ENCODE measurements around the gene LAMC1.

LAMC1 gene

DNA sequence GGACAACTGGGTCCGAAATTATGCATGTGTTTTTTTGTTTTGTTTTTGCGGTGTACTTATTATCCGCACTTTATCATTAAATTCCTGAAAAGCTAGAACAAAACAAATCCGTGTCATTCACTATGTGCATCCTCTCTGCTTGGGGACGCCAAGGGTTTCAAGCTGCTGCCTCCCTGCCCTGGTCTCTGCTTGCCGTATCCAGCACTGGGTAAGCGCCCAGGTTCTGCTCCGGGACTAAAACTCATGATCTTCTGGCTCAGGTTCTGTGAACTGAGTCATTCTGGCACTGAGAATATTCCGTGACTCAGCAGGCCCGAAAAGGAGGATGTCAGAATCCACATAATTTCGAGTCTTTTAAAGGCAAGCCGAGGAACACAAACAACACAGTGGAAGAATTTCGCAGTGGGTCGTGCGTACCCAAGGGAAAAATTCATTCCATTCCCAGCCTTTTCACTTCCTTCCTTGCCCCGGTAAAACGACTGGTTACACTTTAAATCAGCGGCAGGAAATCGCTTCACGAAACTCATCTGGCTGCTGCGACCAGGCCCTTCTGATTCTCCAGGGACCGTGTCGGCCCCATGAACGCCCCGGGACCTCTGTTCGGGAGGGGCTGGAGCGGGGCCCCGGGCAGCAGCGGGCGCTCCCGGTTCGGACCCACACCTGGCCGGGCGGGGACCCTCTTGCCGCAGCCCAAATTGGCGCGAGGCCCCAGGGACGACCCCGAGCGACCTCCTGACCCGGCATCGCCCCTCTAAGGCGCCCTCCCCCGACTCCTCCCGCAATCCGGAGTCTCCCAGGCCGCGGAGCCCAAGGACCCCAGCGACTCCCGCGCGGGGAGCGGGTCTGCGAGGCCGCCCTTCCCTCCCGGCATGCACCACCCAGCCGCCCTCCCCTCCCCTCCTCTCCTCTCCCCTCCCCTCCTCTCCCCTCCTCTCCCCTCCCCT, 746 bp upstream of the LAMC1 start:
- DNase-seq, result peak; percentile 86
- Mint-ChIP-seq H3K27me3 (ENCODE audit: low read depth, poor library complexity) (no peaks in the 10 kb centered on the region), H3K9me3 (no peaks in the 10 kb centered on the region), H3K36me3 (ENCODE audit: low read depth) (no peaks in the 10 kb centered on the region), H3K4me1 (peaks cover 53% of the 10 kb centered on the region), H3K4me3 (peak overlapping the region; percentile 82), H3K27ac (peak overlapping the region; percentile 93)
- TF ChIP-seq, protein P1, sequence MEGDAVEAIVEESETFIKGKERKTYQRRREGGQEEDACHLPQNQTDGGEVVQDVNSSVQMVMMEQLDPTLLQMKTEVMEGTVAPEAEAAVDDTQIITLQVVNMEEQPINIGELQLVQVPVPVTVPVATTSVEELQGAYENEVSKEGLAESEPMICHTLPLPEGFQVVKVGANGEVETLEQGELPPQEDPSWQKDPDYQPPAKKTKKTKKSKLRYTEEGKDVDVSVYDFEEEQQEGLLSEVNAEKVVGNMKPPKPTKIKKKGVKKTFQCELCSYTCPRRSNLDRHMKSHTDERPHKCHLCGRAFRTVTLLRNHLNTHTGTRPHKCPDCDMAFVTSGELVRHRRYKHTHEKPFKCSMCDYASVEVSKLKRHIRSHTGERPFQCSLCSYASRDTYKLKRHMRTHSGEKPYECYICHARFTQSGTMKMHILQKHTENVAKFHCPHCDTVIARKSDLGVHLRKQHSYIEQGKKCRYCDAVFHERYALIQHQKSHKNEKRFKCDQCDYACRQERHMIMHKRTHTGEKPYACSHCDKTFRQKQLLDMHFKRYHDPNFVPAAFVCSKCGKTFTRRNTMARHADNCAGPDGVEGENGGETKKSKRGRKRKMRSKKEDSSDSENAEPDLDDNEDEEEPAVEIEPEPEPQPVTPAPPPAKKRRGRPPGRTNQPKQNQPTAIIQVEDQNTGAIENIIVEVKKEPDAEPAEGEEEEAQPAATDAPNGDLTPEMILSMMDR (IDR thresholded peaks at IDR 0.05), result no peak

GRCh38 chr1:183023601-183024316, 539 bp downstream of the LAMC1 start:
- TF ChIP-seq, protein P1 (IDR thresholded peaks at IDR 0.05), result peak; percentile 31
- peak overlapping the region; percentile 96 for H3K4me3 Mint-ChIP-seq
- peak; percentile 64 for DNase-seq
- H3K27me3 Mint-ChIP-seq (ENCODE audit: low read depth, poor library complexity), result no peaks in the 10 kb centered on the region
- peaks cover 66% of the 10 kb centered on the region for H3K4me1 Mint-ChIP-seq
- peak overlapping the region; percentile 84 for H3K27ac Mint-ChIP-seq
- H3K36me3 Mint-ChIP-seq (ENCODE audit: low read depth), result peaks cover 2% of the 10 kb centered on the region
- no peaks in the 10 kb centered on the region for H3K9me3 Mint-ChIP-seq

- H3K9me3 Mint-ChIP-seq, result no peaks in the 10 kb centered on the region
- peaks cover 73% of the 10 kb centered on the region for H3K4me1 Mint-ChIP-seq
- peaks cover 9% of the 10 kb centered on the region for H3K36me3 Mint-ChIP-seq (ENCODE audit: low read depth)
- no peak for DNase-seq
- H3K4me3 Mint-ChIP-seq, result peak overlapping the region; percentile 96
- no peaks in the 10 kb centered on the region for H3K27me3 Mint-ChIP-seq (ENCODE audit: low read depth, poor library complexity)
- TF ChIP-seq, protein P1 (IDR thresholded peaks at IDR 0.05), result no peak
- peak overlapping the region; percentile 83 for H3K27ac Mint-ChIP-seq
These were observed 1.2 kb downstream of the LAMC1 start for GRCh38 chr1:183024317-183025009.

- Mint-ChIP-seq H3K27me3 (ENCODE audit: low read depth, poor library complexity) (no peaks in the 10 kb centered on the region), H3K9me3 (no peaks in the 10 kb centered on the region), H3K27ac (no peak overlapping the region), H3K36me3 (ENCODE audit: low read depth) (peaks cover 13% of the 10 kb centered on the region), H3K4me3 (peak overlapping the region; percentile 96), H3K4me1 (peaks cover 74% of the 10 kb centered on the region)
- TF ChIP-seq, protein P1 (IDR thresholded peaks at IDR 0.05), result no peak
- DNase-seq, result no peak
These were observed 1.8 kb downstream of the LAMC1 start for GRCh38 chr1:183025010-183025337.

DNA sequence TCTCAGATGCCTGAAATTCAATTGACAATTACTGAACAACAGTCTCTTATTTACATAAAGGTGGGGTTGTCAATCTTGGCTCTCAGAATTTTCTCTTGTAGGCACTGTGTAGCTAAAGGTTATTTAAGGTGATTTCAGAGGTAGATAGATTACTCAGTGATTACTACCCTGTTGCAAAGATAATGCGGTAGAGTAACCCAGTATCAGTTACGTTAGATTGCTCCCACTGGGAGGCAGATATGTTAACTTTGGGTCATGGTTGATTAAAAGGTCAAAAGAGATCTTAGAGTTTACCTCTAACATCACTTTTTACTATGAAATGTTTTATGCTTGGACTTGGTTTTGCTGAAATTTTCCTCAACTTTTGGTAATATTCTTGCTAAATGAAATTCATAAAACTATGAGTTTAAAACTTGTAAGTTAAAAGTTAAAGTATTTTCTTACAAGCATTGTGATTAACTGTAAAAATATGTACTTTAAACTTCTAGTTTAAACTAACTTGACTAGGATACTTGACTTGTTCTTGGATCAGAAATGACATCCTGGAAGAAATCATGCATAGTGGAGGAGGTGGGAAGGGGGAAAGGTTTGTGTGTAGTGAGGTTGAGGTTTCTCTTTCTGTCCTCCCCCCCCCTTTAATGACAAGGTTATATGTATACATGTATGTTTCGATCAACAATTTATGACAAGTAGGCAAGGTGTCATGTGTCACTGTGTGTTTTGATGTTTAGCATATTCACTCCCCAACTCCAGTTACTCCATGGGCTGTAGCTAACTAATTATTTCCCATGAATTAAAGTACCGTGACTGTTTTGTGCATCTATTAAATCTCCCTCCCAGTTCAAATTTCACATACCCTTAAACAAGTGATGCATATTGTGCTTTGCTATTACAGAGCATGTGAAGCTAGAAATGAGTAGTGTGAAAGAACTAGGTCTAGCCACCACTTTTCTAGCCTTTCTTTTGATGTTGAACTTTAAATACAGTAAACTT, 2.9 kb downstream of the LAMC1 start:
- DNase-seq, result no peak
- TF ChIP-seq, protein P1 (IDR thresholded peaks at IDR 0.05), result no peak
- H3K27me3 Mint-ChIP-seq (ENCODE audit: low read depth, poor library complexity), result no peaks in the 10 kb centered on the region
- peak overlapping the region; percentile 47 for H3K27ac Mint-ChIP-seq
- peaks cover 75% of the 10 kb centered on the region for H3K4me1 Mint-ChIP-seq
- peak overlapping the region; percentile 96 for H3K4me3 Mint-ChIP-seq
- H3K9me3 Mint-ChIP-seq, result no peaks in the 10 kb centered on the region
- H3K36me3 Mint-ChIP-seq (ENCODE audit: low read depth), result peaks cover 13% of the 10 kb centered on the region

Measured in nephron progenitor cell (in vitro differentiated cells).